Activated T-helper 1 cell treated with anti-CD3 and anti-CD28 coated beads, Interleukin-12 subunit alpha, Interleukin-12 subunit beta, Interleukin-2, Interleukin-4 antibody, amounts not matched to agents 30 ng/mL and 10 ng/mL and 1 ng/mL, durations not matched to agents 14 hours and 24 hours and 36 hours (primary cell): ENCODE measurements around the gene KIAA0319L. TPM values are rescaled to one million over a fixed set of nuclear protein-coding genes. Genes with fewer than 3 reads are reported as not detected.
A peak's percentile ranks its signal among the peaks of the same experiment; 100 is the strongest.
"Not testable (repeated sequence)": the region's sequence is repeated elsewhere in the genome, so short reads cannot be mapped to it uniquely, and the experiment has no call there.

Source experiments
- DNase-seq: peaks from one replicate; pipeline ENCODE4 v3.0.0; 2021; ENCODE audit warnings: low spot score
- H3K27ac Mint-ChIP-seq: one replicate; pipeline ENCODE4 v1.8.0; 2021; ENCODE audit warnings: mild to moderate bottlenecking, mixed read lengths
- H3K27me3 Mint-ChIP-seq: one replicate; pipeline ENCODE4 v1.8.0; 2022; ENCODE audit warnings: mild to moderate bottlenecking, moderate library complexity, mixed read lengths; ENCODE audit not compliant: insufficient read depth
- H3K36me3 Mint-ChIP-seq: one replicate; pipeline ENCODE4 v1.8.0; 2021; ENCODE audit warnings: low read depth, mixed read lengths
- H3K4me1 Mint-ChIP-seq: one replicate; pipeline ENCODE4 v1.8.0; 2021; ENCODE audit warnings: low read depth, mixed read lengths
- H3K4me3 Mint-ChIP-seq: one replicate; pipeline ENCODE4 v1.8.0; 2021; ENCODE audit warnings: mild to moderate bottlenecking, moderate library complexity, mixed read lengths
- H3K9me3 Mint-ChIP-seq: one replicate; pipeline ENCODE4 v1.8.0; 2021; ENCODE audit warnings: mixed read lengths
- intact Hi-C: fragments of 100-400 bp; cut with micrococcal nuclease; formaldehyde crosslinking; loops from one replicate; pipeline ENCODE4 v1.15.1; 2024
- total RNA-seq: library from RNA; stranded (reverse); gene quantifications from 2 replicates; pipeline ENCODE4 v1.2.3, GENCODE V29; 2022

KIAA0319L gene
- total RNA-seq, 1 donor from 2014 or later = 43.6 TPM

- H3K36me3 Mint-ChIP-seq = peaks cover 41% of the 10 kb centered on the region
- no peak overlapping the region for H3K27ac Mint-ChIP-seq
- intact Hi-C loops = no loop called here
- no peak for DNase-seq
- H3K4me3 Mint-ChIP-seq = no peak overlapping the region
- no peaks in the 10 kb centered on the region for H3K9me3 Mint-ChIP-seq
- no peaks in the 10 kb centered on the region for H3K27me3 Mint-ChIP-seq
- H3K4me1 Mint-ChIP-seq = peaks cover 12% of the 10 kb centered on the region
These were observed 81.8 kb downstream of the KIAA0319L start for GRCh38 chr1:35475356-35475755.

GRCh38 chr1:35473216-35473615 lies 84.0 kb downstream of the KIAA0319L start:
- H3K4me3 Mint-ChIP-seq, H3K27me3 Mint-ChIP-seq, H3K27ac Mint-ChIP-seq, H3K9me3 Mint-ChIP-seq, DNase-seq: not testable (repeated sequence)
- intact Hi-C loops = loop anchor here (5.0 kb wide), 1 partner anchor 34 kb away; no protein-coding TSS in a partner anchor
- Mint-ChIP-seq H3K36me3 (peaks cover 50% of the 10 kb centered on the region), H3K4me1 (peaks cover 10% of the 10 kb centered on the region)

GRCh38 chr1:35470977-35471613 lies 86.1 kb downstream of the KIAA0319L start:
- no peak overlapping the region for H3K4me3 Mint-ChIP-seq
- H3K4me1 Mint-ChIP-seq = peaks cover 13% of the 10 kb centered on the region
- H3K9me3 Mint-ChIP-seq = peaks cover under 1% of the 10 kb centered on the region
- H3K36me3 Mint-ChIP-seq = peaks cover 47% of the 10 kb centered on the region
- H3K27ac Mint-ChIP-seq = no peak overlapping the region
- H3K27me3 Mint-ChIP-seq = no peaks in the 10 kb centered on the region
- no peak for DNase-seq
- intact Hi-C loops = loop anchor here (5.0 kb wide), 1 partner anchor 36 kb away; no protein-coding TSS in a partner anchor

- Mint-ChIP-seq H3K27me3 (no peaks in the 10 kb centered on the region), H3K4me3 (no peak overlapping the region), H3K36me3 (peaks cover 70% of the 10 kb centered on the region), H3K27ac (no peak overlapping the region), H3K4me1 (peaks cover 28% of the 10 kb centered on the region), H3K9me3 (peaks cover 29% of the 10 kb centered on the region)
- intact Hi-C loops = no loop called here
- DNase-seq = no peak
These were observed 91.1 kb downstream of the KIAA0319L start for GRCh38 chr1:35466120-35466519.

GRCh38 chr1:35463749-35464148 lies 93.5 kb downstream of the KIAA0319L start:
- DNase-seq, H3K27ac Mint-ChIP-seq, intact Hi-C loops, H3K27me3 Mint-ChIP-seq, H3K4me3 Mint-ChIP-seq: not testable (repeated sequence)
- Mint-ChIP-seq H3K9me3 (peaks cover 29% of the 10 kb centered on the region), H3K36me3 (peaks cover 63% of the 10 kb centered on the region), H3K4me1 (peaks cover 33% of the 10 kb centered on the region)

- Mint-ChIP-seq H3K9me3 (peaks cover 29% of the 10 kb centered on the region), H3K36me3 (peaks cover 61% of the 10 kb centered on the region), H3K4me1 (peaks cover 35% of the 10 kb centered on the region), H3K27me3 (no peaks in the 10 kb centered on the region), H3K4me3 (no peak overlapping the region), H3K27ac (no peak overlapping the region)
- intact Hi-C loops = no loop called here
- DNase-seq = no peak
These were observed 94.0 kb downstream of the KIAA0319L start for GRCh38 chr1:35463232-35463631.

- intact Hi-C loops = no loop called here
- Mint-ChIP-seq H3K4me3 (no peak overlapping the region), H3K4me1 (peaks cover 39% of the 10 kb centered on the region), H3K27ac (peak overlapping the region; percentile 55), H3K9me3 (peaks cover 29% of the 10 kb centered on the region), H3K36me3 (peaks cover 57% of the 10 kb centered on the region), H3K27me3 (no peaks in the 10 kb centered on the region)
- DNase-seq = no peak
These were observed 95.1 kb downstream of the KIAA0319L start for GRCh38 chr1:35461966-35462651.

GRCh38 chr1:35460796-35461195 lies 96.4 kb downstream of the KIAA0319L start:
- H3K36me3 Mint-ChIP-seq = peaks cover 56% of the 10 kb centered on the region
- H3K9me3 Mint-ChIP-seq = peaks cover 26% of the 10 kb centered on the region
- no peak for DNase-seq
- intact Hi-C loops = no loop called here
- no peaks in the 10 kb centered on the region for H3K27me3 Mint-ChIP-seq
- no peak overlapping the region for H3K4me3 Mint-ChIP-seq
- H3K4me1 Mint-ChIP-seq = peaks cover 46% of the 10 kb centered on the region
- H3K27ac Mint-ChIP-seq = no peak overlapping the region

- intact Hi-C loops = no loop called here
- no peak for DNase-seq
- Mint-ChIP-seq H3K27me3 (no peaks in the 10 kb centered on the region), H3K36me3 (peaks cover 36% of the 10 kb centered on the region), H3K4me3 (no peak overlapping the region), H3K27ac (peak overlapping the region; percentile 56), H3K9me3 (no peaks in the 10 kb centered on the region), H3K4me1 (peaks cover 69% of the 10 kb centered on the region)
These were observed 102.6 kb downstream of the KIAA0319L start for GRCh38 chr1:35454616-35455015.

GRCh38 chr1:35454176-35454575 lies 103.0 kb downstream of the KIAA0319L start:
- intact Hi-C loops = no loop called here
- H3K4me3 Mint-ChIP-seq = no peak overlapping the region
- peaks cover 68% of the 10 kb centered on the region for H3K4me1 Mint-ChIP-seq
- H3K27ac Mint-ChIP-seq = peak overlapping the region; percentile 56
- no peak for DNase-seq
- no peaks in the 10 kb centered on the region for H3K27me3 Mint-ChIP-seq
- peaks cover 40% of the 10 kb centered on the region for H3K36me3 Mint-ChIP-seq
- no peaks in the 10 kb centered on the region for H3K9me3 Mint-ChIP-seq

- Mint-ChIP-seq H3K27me3 (no peaks in the 10 kb centered on the region), H3K4me1 (peaks cover 58% of the 10 kb centered on the region), H3K4me3 (no peak overlapping the region), H3K27ac (peak overlapping the region; percentile 67), H3K9me3 (no peaks in the 10 kb centered on the region), H3K36me3 (peaks cover 43% of the 10 kb centered on the region)
- no peak for DNase-seq
- intact Hi-C loops = no loop called here
These were observed 104.2 kb downstream of the KIAA0319L start for GRCh38 chr1:35453031-35453430.

GRCh38 chr1:35452106-35452774 lies 105.0 kb downstream of the KIAA0319L start:
- DNase-seq = no peak
- H3K27me3 Mint-ChIP-seq = no peaks in the 10 kb centered on the region
- intact Hi-C loops = no loop called here
- peaks cover 46% of the 10 kb centered on the region for H3K36me3 Mint-ChIP-seq
- peaks cover 53% of the 10 kb centered on the region for H3K4me1 Mint-ChIP-seq
- H3K4me3 Mint-ChIP-seq = no peak overlapping the region
- no peak overlapping the region for H3K27ac Mint-ChIP-seq
- H3K9me3 Mint-ChIP-seq = no peaks in the 10 kb centered on the region

- Mint-ChIP-seq H3K4me1 (peaks cover 48% of the 10 kb centered on the region), H3K4me3 (no peak overlapping the region), H3K27ac (peak overlapping the region; percentile 71), H3K9me3 (no peaks in the 10 kb centered on the region), H3K36me3 (peaks cover 42% of the 10 kb centered on the region), H3K27me3 (no peaks in the 10 kb centered on the region)
- DNase-seq = peak; percentile 65
- intact Hi-C loops = loop anchor here (1.0 to 2.0 kb wide), 6 partner anchors 55 to 324 kb away; partner anchors contain the start of genes KIAA0319L and NCDN
These were observed 106.1 kb downstream of the KIAA0319L start for GRCh38 chr1:35451125-35451528.
